ENCODE results near the gene CHRND. TPM values are rescaled to one million over a fixed set of nuclear protein-coding genes. Genes with fewer than 3 reads are reported as not detected.

CHRND gene
- polyA plus RNA-seq, 1 donor (not counting 4 experiments of a cell fraction or from before 2014, with no cell fraction given), result not detected

DNA sequence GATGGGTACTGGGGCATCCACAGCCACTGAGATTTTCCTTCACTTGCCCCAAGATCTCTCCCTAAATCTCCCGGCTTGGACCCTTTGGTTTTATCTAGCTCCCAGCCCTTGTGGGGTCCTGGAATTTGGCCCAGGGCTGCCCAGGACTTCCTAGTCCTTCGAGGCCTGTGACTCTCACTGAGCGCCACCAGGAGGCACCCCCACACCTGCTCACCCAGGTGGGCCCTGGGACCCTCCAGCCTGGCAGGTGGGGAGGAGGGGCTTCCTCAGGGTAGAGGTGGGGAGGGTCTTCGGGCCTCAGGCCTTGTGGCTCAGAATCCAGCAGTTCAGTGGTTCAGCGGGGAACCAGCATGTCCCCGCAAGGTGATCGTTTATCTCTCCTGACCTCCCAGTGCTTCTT lies 17.7 kb upstream of the CHRND start:
- FAIRE-seq (no peak), DNase-seq (ENCODE audit: low read depth, low spot score) (no peak)
- Histone ChIP-seq H3K9ac (ENCODE audit: control insufficient read depth, extremely low read depth, insufficient read depth, low read length) (no peak overlapping the region), H4K20me1 (ENCODE audit: control insufficient read depth, extremely low read depth, insufficient read depth, low read length) (no peaks in the 10 kb centered on the region), H3K9me1 (ENCODE audit: control insufficient read depth, extremely low read depth, insufficient read depth, low read length) (no peaks in the 10 kb centered on the region), H3K4me3 (ENCODE audit: control insufficient read depth in 2 of 3, extremely low read depth in 1 of 3, insufficient read depth in 2 of 3, low read depth in 1 of 3, low read length in 3 of 3) (no peak overlapping the region), H2AFZ (ENCODE audit: control insufficient read depth, low read length) (no peak overlapping the region), H3K79me2 (ENCODE audit: control insufficient read depth, insufficient read depth, low read length) (no peaks in the 10 kb centered on the region), H3K4me2 (ENCODE audit: control insufficient read depth, extremely low read depth, insufficient read depth, low read depth, low read length) (no peak overlapping the region), H3K4me1 (ENCODE audit: control insufficient read depth, extremely low read depth, insufficient read depth, low read length) (no peaks in the 10 kb centered on the region), H3K27ac (ENCODE audit: control insufficient read depth, insufficient read depth, low read length) (no peak overlapping the region), H3K36me3 (ENCODE audit: control insufficient read depth in 2 of 2, extremely low read depth in 1 of 2, insufficient read depth in 2 of 2, low read length in 2 of 2) (no peaks in the 10 kb centered on the region), H3K9me3 (ENCODE audit: control insufficient read depth, low read depth, low read length) (no peaks in the 10 kb centered on the region), H3K27me3 (ENCODE audit: control insufficient read depth, extremely low read depth, insufficient read depth, low read length) (peaks cover 30% of the 10 kb centered on the region)
- dilution Hi-C loops (cut with MboI; ENCODE audit: extremely low pct_ligation_motif_present, low sequenced_read_pairs), result no loop called here
- TF ChIP-seq, protein P1, sequence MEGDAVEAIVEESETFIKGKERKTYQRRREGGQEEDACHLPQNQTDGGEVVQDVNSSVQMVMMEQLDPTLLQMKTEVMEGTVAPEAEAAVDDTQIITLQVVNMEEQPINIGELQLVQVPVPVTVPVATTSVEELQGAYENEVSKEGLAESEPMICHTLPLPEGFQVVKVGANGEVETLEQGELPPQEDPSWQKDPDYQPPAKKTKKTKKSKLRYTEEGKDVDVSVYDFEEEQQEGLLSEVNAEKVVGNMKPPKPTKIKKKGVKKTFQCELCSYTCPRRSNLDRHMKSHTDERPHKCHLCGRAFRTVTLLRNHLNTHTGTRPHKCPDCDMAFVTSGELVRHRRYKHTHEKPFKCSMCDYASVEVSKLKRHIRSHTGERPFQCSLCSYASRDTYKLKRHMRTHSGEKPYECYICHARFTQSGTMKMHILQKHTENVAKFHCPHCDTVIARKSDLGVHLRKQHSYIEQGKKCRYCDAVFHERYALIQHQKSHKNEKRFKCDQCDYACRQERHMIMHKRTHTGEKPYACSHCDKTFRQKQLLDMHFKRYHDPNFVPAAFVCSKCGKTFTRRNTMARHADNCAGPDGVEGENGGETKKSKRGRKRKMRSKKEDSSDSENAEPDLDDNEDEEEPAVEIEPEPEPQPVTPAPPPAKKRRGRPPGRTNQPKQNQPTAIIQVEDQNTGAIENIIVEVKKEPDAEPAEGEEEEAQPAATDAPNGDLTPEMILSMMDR (optimal IDR thresholded peaks at IDR 0.05 in 1 of 3, IDR thresholded peaks at IDR 0.05 in 1 of 3, conservative IDR thresholded peaks at IDR 0.05 in 1 of 3; ENCODE audit: extremely low read depth in 1 of 3, insufficient read depth in 2 of 3, low read length in 3 of 3), result no peak
- TF ChIP-seq EZH2 (IDR thresholded peaks at IDR 0.05; ENCODE audit: low read length), result no peak

DNA sequence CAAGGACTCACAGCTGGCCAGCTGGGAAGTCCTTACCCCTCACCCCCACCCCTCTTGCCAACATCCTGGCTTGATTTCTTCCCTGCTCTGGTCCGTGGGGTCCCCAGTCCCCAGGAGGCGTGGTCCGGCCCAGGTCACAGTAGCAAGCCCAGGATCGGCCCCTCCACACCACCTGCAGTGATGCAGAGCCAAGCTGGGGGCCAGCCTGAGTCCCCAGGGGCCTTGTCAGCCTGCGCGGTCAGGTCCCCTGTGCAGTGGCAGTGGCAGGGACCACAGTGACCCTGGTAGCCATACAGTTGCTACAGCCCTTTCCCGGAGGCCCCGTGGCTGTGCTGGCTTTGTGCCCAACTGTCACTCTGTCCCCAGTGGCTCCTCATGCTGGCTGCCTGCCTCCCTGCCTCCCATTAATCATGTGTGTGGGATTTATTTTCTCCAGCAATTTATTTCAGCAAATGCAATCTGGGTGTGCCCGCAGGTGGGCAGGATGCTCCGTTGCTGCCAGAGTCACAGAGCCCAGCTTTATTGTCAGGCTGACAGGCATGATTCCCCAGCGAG lies 14.5 kb upstream of the CHRND start:
- no peaks in the 10 kb centered on the region for H4K20me1 ChIP-seq (ENCODE audit: control insufficient read depth, extremely low read depth, insufficient read depth, low read length)
- no peak overlapping the region for H3K27ac ChIP-seq (ENCODE audit: control insufficient read depth, insufficient read depth, low read length)
- H3K9ac ChIP-seq (ENCODE audit: control insufficient read depth, extremely low read depth, insufficient read depth, low read length), result no peak overlapping the region
- no peaks in the 10 kb centered on the region for H3K9me1 ChIP-seq (ENCODE audit: control insufficient read depth, extremely low read depth, insufficient read depth, low read length)
- no peaks in the 10 kb centered on the region for H3K79me2 ChIP-seq (ENCODE audit: control insufficient read depth, insufficient read depth, low read length)
- dilution Hi-C loops (cut with MboI; ENCODE audit: extremely low pct_ligation_motif_present, low sequenced_read_pairs), result no loop called here
- H3K4me2 ChIP-seq (ENCODE audit: control insufficient read depth, extremely low read depth, insufficient read depth, low read depth, low read length), result no peak overlapping the region
- FAIRE-seq (no peak), DNase-seq (ENCODE audit: low read depth, low spot score) (no peak)
- no peak overlapping the region for H3K4me3 ChIP-seq (ENCODE audit: control insufficient read depth in 2 of 3, extremely low read depth in 1 of 3, insufficient read depth in 2 of 3, low read depth in 1 of 3, low read length in 3 of 3)
- H3K4me1 ChIP-seq (ENCODE audit: control insufficient read depth, extremely low read depth, insufficient read depth, low read length), result no peaks in the 10 kb centered on the region
- no peaks in the 10 kb centered on the region for H3K9me3 ChIP-seq (ENCODE audit: control insufficient read depth, low read depth, low read length)
- H3K36me3 ChIP-seq (ENCODE audit: control insufficient read depth in 2 of 2, extremely low read depth in 1 of 2, insufficient read depth in 2 of 2, low read length in 2 of 2), result no peaks in the 10 kb centered on the region
- peaks cover 11% of the 10 kb centered on the region for H3K27me3 ChIP-seq (ENCODE audit: control insufficient read depth, extremely low read depth, insufficient read depth, low read length)
- no peak overlapping the region for H2AFZ ChIP-seq (ENCODE audit: control insufficient read depth, low read length)
- no peak for TF ChIP-seq EZH2 (IDR thresholded peaks at IDR 0.05; ENCODE audit: low read length)
- TF ChIP-seq, protein P1 (optimal IDR thresholded peaks at IDR 0.05 in 1 of 3, IDR thresholded peaks at IDR 0.05 in 1 of 3, conservative IDR thresholded peaks at IDR 0.05 in 1 of 3; ENCODE audit: extremely low read depth in 1 of 3, insufficient read depth in 2 of 3, low read length in 3 of 3), result no peak

Data from keratinocyte (primary cell).